Osteoblast (primary cell): Measurements from ENCODE around the gene KY. TPM values are rescaled to one million over a fixed set of nuclear protein-coding genes. Genes with fewer than 3 reads are reported as not detected.
"Not testable (repeated sequence)": the region's sequence is repeated elsewhere in the genome, so short reads cannot be mapped to it uniquely, and the experiment has no call there.

Experiments
- DNase-seq: peaks from one replicate; pipeline ENCODE4 v3.0.0; 2011; ENCODE audit warnings: low spot score, mixed read lengths; ENCODE audit not compliant: insufficient read length; ENCODE audit errors: missing footprints
- H2AFZ ChIP-seq: 2 replicates; pipeline ENCODE4 v1.6.0; 2011; ENCODE audit warnings: mild to moderate bottlenecking, low read length
- H3K27ac ChIP-seq: 2 replicates; pipeline ENCODE4 v1.5.1; 2011; ENCODE audit warnings: mild to moderate bottlenecking, low read depth, low read length, moderate library complexity
- H3K27me3 ChIP-seq: 2 replicates; pipeline ENCODE4 v1.6.0; 2012; ENCODE audit warnings: mild to moderate bottlenecking, control low read depth, inconsistent platforms, low read length, moderate library complexity; ENCODE audit not compliant: insufficient read depth
- H3K36me3 ChIP-seq: 2 replicates; pipeline ENCODE4 v1.5.1; 2011; ENCODE audit warnings: mild to moderate bottlenecking, low read length, control low read depth, moderate library complexity; ENCODE audit not compliant: insufficient read depth
- H3K4me1 ChIP-seq: 2 replicates; pipeline ENCODE4 v1.5.1; 2011; ENCODE audit warnings: mild to moderate bottlenecking, low read length, control low read depth, moderate library complexity; ENCODE audit not compliant: insufficient read depth
- H3K4me2 ChIP-seq: 2 replicates; pipeline ENCODE4 v1.6.0; 2011; ENCODE audit warnings: mild to moderate bottlenecking, low read length; ENCODE audit not compliant: insufficient read depth
- H3K4me3 ChIP-seq: fragments of 200-600 bp; sonication (generic); 3 replicates; pipeline ENCODE4 v1.5.1; 2012; ENCODE audit warnings: mild to moderate bottlenecking, low read length, inconsistent platforms; ENCODE audit not compliant: insufficient read depth
- H3K79me2 ChIP-seq: 2 replicates; pipeline ENCODE4 v1.6.0; 2012; ENCODE audit warnings: mild to moderate bottlenecking, low read length, control low read depth, inconsistent platforms; ENCODE audit not compliant: insufficient read depth
- H3K9me3 ChIP-seq: 2 replicates; pipeline ENCODE4 v1.5.1; 2011; ENCODE audit warnings: low read depth, low read length, control low read depth
- H4K20me1 ChIP-seq: 2 replicates; pipeline ENCODE4 v1.6.0; 2012; ENCODE audit warnings: mild to moderate bottlenecking, low read length, control low read depth; ENCODE audit not compliant: insufficient read depth
- total RNA-seq: library from RNA; depleted of rRNA; stranded (reverse); fragments of >200 nt; gene quantifications from 2 replicates; pipeline ENCODE4 v1.2.3, GENCODE V29; 2012
- TF ChIP-seq, protein P1 (sequence below): IDR thresholded peaks from 2 replicates; pipeline ENCODE4 v1.5.1; 2011; ENCODE audit warnings: mild to moderate bottlenecking, low read depth, low read length, moderate library complexity; ENCODE audit errors: extremely low read depth

Gene KY
- total RNA-seq, 1 donor, result 3.6 TPM

DNA sequence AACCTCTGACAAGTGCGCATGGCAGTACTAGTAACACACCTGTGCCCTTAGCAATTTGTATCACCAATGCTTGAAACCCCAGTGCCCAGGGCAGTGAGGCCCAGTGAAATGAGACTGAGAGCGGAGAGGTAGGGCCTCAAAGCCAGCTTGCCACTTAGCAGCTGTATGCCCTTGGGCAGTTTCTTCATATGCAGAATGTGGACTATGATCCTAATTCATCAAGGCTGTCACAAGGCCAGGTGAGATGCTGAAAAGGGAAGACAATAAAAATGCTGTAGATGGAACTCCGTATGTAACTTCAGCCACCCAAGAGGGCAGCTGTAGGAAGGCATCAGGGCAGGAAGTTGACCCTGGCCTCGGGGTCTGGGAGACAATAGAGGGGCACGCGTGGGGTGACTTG is 74.4 kb downstream of the KY start:
- Histone ChIP-seq H3K79me2 (no peaks in the 10 kb centered on the region), H3K27me3 (no peaks in the 10 kb centered on the region), H4K20me1 (no peaks in the 10 kb centered on the region), H3K36me3 (no peaks in the 10 kb centered on the region), H2AFZ (no peak overlapping the region), H3K4me1 (no peaks in the 10 kb centered on the region), H3K4me3 (no peak overlapping the region), H3K9me3 (no peaks in the 10 kb centered on the region), H3K27ac (no peak overlapping the region), H3K4me2 (no peak overlapping the region)
- DNase-seq, result no peak
- TF ChIP-seq, protein P1, sequence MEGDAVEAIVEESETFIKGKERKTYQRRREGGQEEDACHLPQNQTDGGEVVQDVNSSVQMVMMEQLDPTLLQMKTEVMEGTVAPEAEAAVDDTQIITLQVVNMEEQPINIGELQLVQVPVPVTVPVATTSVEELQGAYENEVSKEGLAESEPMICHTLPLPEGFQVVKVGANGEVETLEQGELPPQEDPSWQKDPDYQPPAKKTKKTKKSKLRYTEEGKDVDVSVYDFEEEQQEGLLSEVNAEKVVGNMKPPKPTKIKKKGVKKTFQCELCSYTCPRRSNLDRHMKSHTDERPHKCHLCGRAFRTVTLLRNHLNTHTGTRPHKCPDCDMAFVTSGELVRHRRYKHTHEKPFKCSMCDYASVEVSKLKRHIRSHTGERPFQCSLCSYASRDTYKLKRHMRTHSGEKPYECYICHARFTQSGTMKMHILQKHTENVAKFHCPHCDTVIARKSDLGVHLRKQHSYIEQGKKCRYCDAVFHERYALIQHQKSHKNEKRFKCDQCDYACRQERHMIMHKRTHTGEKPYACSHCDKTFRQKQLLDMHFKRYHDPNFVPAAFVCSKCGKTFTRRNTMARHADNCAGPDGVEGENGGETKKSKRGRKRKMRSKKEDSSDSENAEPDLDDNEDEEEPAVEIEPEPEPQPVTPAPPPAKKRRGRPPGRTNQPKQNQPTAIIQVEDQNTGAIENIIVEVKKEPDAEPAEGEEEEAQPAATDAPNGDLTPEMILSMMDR, result no peak

DNA sequence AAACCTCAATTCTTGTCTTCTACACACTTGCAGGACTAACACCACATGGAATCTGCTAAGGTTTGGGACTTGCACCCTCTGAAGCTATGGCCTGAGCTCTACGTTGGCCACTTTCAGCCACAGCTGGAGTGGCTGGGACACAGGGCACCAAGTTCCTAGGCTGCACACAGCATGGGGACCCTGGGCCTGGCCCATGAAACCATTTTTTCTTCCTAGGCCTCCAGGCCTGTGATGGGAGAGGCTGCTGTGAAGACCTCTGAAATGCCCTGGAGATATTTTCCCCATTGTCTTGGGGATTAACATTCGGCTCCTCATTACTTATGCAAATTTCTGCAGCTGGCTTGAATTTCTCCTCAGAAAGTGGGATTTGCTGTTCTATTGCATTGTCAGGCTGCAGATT is 80.9 kb downstream of the KY start:
- not testable (repeated sequence) for H2AFZ ChIP-seq, H3K27me3 ChIP-seq, H3K36me3 ChIP-seq, H3K27ac ChIP-seq, DNase-seq, H3K79me2 ChIP-seq, H3K4me1 ChIP-seq, H3K4me2 ChIP-seq, H3K9me3 ChIP-seq, H3K4me3 ChIP-seq, H4K20me1 ChIP-seq

DNA sequence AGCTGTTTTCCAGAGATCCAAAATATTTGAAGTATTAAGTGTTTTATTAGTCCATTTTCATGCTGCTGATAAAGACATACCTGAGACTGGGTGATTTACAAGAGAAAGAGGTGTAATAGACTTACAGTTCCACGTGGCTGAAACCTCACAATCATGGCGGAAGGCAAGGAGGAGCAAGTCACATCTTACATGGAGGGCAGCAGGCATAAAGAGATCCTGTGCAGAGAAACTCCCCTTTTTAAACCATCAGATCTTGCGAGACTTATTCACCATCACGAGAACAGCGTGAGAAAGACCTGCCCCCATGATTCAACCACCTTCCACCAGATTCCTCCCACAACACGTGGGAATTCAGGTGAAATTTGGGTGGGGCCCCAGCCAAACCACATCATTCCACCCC is 82.0 kb downstream of the KY start:
- no peaks in the 10 kb centered on the region for H3K36me3 ChIP-seq
- H3K79me2 ChIP-seq, result no peaks in the 10 kb centered on the region
- no peaks in the 10 kb centered on the region for H3K4me1 ChIP-seq
- H3K4me3 ChIP-seq, result no peak overlapping the region
- H3K4me2 ChIP-seq, result no peak overlapping the region
- TF ChIP-seq, protein P1, result no peak
- no peak overlapping the region for H2AFZ ChIP-seq
- no peaks in the 10 kb centered on the region for H3K27me3 ChIP-seq
- H3K9me3 ChIP-seq, result no peaks in the 10 kb centered on the region
- no peaks in the 10 kb centered on the region for H4K20me1 ChIP-seq
- no peak overlapping the region for H3K27ac ChIP-seq
- no peak for DNase-seq

- Histone ChIP-seq H3K36me3 (no peaks in the 10 kb centered on the region), H3K9me3 (no peaks in the 10 kb centered on the region), H4K20me1 (no peaks in the 10 kb centered on the region), H3K4me2 (no peak overlapping the region), H3K27ac (no peak overlapping the region), H2AFZ (no peak overlapping the region), H3K4me3 (no peak overlapping the region), H3K79me2 (no peaks in the 10 kb centered on the region), H3K4me1 (no peaks in the 10 kb centered on the region), H3K27me3 (no peaks in the 10 kb centered on the region)
- DNase-seq, result no peak
- TF ChIP-seq, protein P1, result no peak
These were observed 83.2 kb downstream of the KY start for GRCh38 chr3:134567605-134568004.
